GM13976 (cell line): ENCODE measurements around the gene GPC6.

Source experiments
- DNase-seq: peaks from one replicate; pipeline ENCODE4 v3.0.0; 2012; ENCODE audit warnings: low spot score
- in situ Hi-C: fragments of 300-500 bp; cut with MboI; formaldehyde crosslinking; loops from one replicate; pipeline ENCODE4 v1.12.0; 2022; ENCODE audit warnings: low sequenced_read_pairs, mixed read lengths, inconsistent platforms; ENCODE audit not compliant: unreplicated experiment
- TF ChIP-seq, protein P1 (sequence below): IDR thresholded peaks from 2 replicates; pipeline ENCODE4 v1.5.1; 2012; ENCODE audit warnings: borderline replicate concordance, mild to moderate bottlenecking; ENCODE audit not compliant: insufficient read depth; ENCODE audit errors: extremely low read depth, missing control alignments, control extremely low read depth

The GPC6 gene

DNA sequence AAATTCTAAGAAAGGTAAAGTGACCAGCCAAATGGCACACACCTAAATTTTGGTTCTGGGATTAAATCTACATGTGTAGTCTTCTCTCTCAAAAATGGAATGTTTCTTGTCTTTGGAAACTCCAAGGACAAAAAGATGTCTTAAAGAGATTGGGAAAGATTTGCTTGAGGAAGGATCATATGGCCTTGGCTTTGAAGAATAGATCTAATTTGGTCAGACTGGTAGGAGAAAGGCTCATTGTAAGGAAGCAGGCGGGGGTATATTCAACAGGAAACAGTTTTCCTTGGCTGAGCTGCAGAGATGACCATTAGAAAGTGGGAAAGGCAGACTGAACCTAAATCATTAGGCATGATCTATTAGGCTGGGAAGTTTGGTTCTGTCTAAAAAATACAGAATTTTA lies 887.6 kb downstream of the GPC6 start:
- DNase-seq: no peak
- TF ChIP-seq, protein P1, sequence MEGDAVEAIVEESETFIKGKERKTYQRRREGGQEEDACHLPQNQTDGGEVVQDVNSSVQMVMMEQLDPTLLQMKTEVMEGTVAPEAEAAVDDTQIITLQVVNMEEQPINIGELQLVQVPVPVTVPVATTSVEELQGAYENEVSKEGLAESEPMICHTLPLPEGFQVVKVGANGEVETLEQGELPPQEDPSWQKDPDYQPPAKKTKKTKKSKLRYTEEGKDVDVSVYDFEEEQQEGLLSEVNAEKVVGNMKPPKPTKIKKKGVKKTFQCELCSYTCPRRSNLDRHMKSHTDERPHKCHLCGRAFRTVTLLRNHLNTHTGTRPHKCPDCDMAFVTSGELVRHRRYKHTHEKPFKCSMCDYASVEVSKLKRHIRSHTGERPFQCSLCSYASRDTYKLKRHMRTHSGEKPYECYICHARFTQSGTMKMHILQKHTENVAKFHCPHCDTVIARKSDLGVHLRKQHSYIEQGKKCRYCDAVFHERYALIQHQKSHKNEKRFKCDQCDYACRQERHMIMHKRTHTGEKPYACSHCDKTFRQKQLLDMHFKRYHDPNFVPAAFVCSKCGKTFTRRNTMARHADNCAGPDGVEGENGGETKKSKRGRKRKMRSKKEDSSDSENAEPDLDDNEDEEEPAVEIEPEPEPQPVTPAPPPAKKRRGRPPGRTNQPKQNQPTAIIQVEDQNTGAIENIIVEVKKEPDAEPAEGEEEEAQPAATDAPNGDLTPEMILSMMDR: no peak
- in situ Hi-C loops: no loop called here

GRCh38 chr13:94115054-94115453 lies 888.4 kb downstream of the GPC6 start:
- DNase-seq: no peak
- in situ Hi-C loops: no loop called here
- TF ChIP-seq, protein P1: no peak

DNA sequence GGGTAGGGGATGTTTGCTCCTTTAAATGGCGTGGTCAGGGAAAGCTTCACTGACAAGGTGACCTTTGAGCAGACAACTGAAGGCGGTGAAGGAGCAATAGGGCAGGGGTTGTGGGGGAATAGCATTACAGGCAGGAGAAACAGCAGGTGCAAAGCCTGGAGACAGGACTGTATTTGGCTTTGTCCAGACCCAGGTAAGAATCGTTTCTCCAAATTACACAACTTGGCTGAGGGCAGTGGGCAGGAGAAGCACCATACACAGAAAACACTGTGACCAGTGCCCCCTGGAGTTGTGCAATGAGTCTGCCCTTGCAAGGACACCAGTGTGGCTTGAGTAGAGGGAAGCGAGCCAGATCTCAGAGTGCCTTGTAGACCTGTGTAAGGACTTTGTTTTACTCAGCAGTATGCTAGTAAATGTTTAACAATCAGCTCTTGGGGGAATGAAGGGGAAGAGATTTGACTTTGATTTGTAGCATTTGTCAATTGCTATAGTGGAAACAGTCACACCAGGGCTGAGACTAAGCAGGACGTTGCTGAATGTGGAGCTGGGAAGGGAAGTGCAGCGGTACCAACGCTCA lies 892.8 kb downstream of the GPC6 start:
- in situ Hi-C loops: no loop called here
- DNase-seq: no peak
- TF ChIP-seq, protein P1: no peak

DNA sequence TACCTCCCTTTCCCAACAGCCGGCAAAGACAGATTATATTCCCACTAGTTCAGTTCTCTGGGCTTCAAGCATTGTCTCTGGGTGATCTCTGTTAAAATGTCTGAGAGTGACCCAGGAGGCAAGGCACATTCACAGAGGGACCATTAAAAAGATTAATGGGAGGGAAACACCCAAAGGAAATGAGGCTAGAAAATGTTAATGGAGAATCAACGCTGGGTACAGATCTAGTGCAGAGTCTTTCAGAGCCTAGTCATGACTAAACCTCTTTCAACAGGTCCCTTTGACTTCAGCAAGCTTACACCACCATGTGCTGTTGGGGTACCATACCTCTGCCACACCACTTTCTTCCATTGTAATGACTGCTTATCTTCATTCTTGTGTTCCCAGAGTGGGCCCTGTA lies 894.3 kb downstream of the GPC6 start:
- DNase-seq: no peak
- TF ChIP-seq, protein P1: no peak
- in situ Hi-C loops: no loop called here

GRCh38 chr13:94121686-94122085 lies 895.1 kb downstream of the GPC6 start:
- in situ Hi-C loops: no loop called here
- no peak for DNase-seq
- TF ChIP-seq, protein P1: no peak

DNA sequence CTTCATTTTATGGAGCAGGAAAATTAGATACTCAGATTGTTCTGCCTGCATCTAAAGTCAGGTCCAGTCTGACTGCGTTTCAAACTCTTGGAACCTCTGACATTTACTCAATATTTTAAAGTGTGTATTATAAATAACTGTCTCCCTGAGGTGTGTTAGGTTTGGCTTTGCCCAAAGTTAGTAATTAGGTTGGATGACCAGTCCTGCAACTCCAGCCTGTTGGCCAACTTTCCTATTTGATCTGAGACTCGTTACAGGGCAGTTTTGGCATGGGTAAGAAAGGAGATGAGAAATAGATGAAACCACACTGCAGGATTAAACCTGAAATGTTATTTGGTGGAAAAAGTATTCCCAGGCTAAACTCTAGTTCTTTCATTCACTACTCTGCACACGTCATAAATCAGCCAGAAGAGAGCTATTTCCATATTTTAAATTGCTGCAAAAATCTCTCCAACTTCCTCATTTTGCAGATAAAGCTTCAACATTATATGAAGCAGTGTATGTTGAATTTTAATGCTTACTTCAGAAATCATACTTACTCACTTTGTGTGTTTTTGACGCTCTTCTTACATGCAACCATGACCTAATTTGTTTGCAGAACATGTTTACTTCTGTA lies 895.8 kb downstream of the GPC6 start:
- TF ChIP-seq, protein P1: no peak
- DNase-seq: no peak
- in situ Hi-C loops: no loop called here
